ENCODE results near the gene LRRK1.

The LRRK1 gene

GRCh38 chr15:101108461-101108775, 189.3 kb downstream of the LRRK1 start:
- 79% methylated on average over 4 of the region's 10 CpGs for WGBS (ENCODE audit: insufficient coverage)
- H3K4me1 ChIP-seq (ENCODE audit: control extremely low read depth in 1 of 4, control insufficient read depth in 4 of 4, insufficient read depth in 4 of 4, low read length in 3 of 4) = peaks cover 0 to 14% (median 5%) of the 10 kb centered on the region in 4 experiments
- H3K27ac ChIP-seq (ENCODE audit: insufficient read depth in 1 of 2, low read depth in 1 of 2, low read length in 2 of 2, poor library complexity in 1 of 2, severe bottlenecking in 2 of 2) = no peak overlapping the region
- no peaks in the 10 kb centered on the region for H3K27me3 ChIP-seq (replicated peaks in 2 of 5; ENCODE audit: control insufficient read depth in 4 of 5, insufficient read depth in 5 of 5, low read length in 4 of 5)
- H3K4me3 ChIP-seq (ENCODE audit: control insufficient read depth in 1 of 7, extremely low read depth in 1 of 7, insufficient read depth in 4 of 7, low read depth in 2 of 7, low read length in 6 of 7) = no peak overlapping the region
- POLR2A ChIA-PET = no interaction called here
- H3K9me3 ChIP-seq (ENCODE audit: control extremely low read depth in 1 of 5, control insufficient read depth in 4 of 5, insufficient read depth in 2 of 5, low read depth in 1 of 5, low read length in 4 of 5) = peaks cover 0 to 2% (median 0%) of the 10 kb centered on the region in 5 experiments
- no peaks in the 10 kb centered on the region for H3K36me3 ChIP-seq (ENCODE audit: control insufficient read depth in 4 of 4, insufficient read depth in 4 of 4, low read length in 3 of 4)
- DNase-seq = no peak
- CTCF ChIA-PET = interaction anchor here (1.0 kb wide), 1 partner anchor 19 kb away, joined by 3 read pairs; no protein-coding TSS in a partner anchor

GRCh38 chr15:101108791-101109190, 189.6 kb downstream of the LRRK1 start:
- Histone ChIP-seq H3K27me3 (replicated peaks in 2 of 5; ENCODE audit: control insufficient read depth in 4 of 5, insufficient read depth in 5 of 5, low read length in 4 of 5) (no peaks in the 10 kb centered on the region), H3K27ac (ENCODE audit: insufficient read depth in 1 of 2, low read depth in 1 of 2, low read length in 2 of 2, poor library complexity in 1 of 2, severe bottlenecking in 2 of 2) (no peak overlapping the region)

GRCh38 chr15:101110681-101111569, 191.8 kb downstream of the LRRK1 start:
- CTCF ChIA-PET = interaction anchor here (0.8 to 2.3 kb wide), 10 partner anchors 10 to 151 kb away, joined by 3 to 14 read pairs (median 4); no protein-coding TSS in a partner anchor
- 96% methylated on average over 21 of the region's 23 CpGs for WGBS (ENCODE audit: insufficient coverage)
- POLR2A ChIA-PET = no interaction called here

More at GRCh38 chr15:101108791-101109190, 189.6 kb downstream of the LRRK1 start:
- ChIA-PET POLR2A (no interaction called here), CTCF (interaction anchor here (1.0 kb wide), 1 partner anchor 19 kb away, joined by 3 read pairs; no protein-coding TSS in a partner anchor)
- H3K9me3 ChIP-seq (ENCODE audit: control extremely low read depth in 1 of 5, control insufficient read depth in 4 of 5, insufficient read depth in 2 of 5, low read depth in 1 of 5, low read length in 4 of 5) = peaks cover 0 to 2% (median 0%) of the 10 kb centered on the region in 5 experiments
- DNase-seq = no peak
- no peak overlapping the region for H3K4me3 ChIP-seq (ENCODE audit: control insufficient read depth in 1 of 7, extremely low read depth in 1 of 7, insufficient read depth in 4 of 7, low read depth in 2 of 7, low read length in 6 of 7)
- H3K36me3 ChIP-seq (ENCODE audit: control insufficient read depth in 4 of 4, insufficient read depth in 4 of 4, low read length in 3 of 4) = no peaks in the 10 kb centered on the region
- 100% methylated on average over 7 of the region's 7 CpGs for WGBS (ENCODE audit: insufficient coverage)
- peaks cover 0 to 18% (median 7%) of the 10 kb centered on the region in 4 experiments for H3K4me1 ChIP-seq (ENCODE audit: control extremely low read depth in 1 of 4, control insufficient read depth in 4 of 4, insufficient read depth in 4 of 4, low read length in 3 of 4)

GRCh38 chr15:101111570-101112262, 192.6 kb downstream of the LRRK1 start:
- DNase-seq = no peak
- H3K27ac ChIP-seq (ENCODE audit: insufficient read depth in 1 of 2, low read depth in 1 of 2, low read length in 2 of 2, poor library complexity in 1 of 2, severe bottlenecking in 2 of 2) = no peak overlapping the region
- H3K36me3 ChIP-seq (ENCODE audit: control insufficient read depth in 4 of 4, insufficient read depth in 4 of 4, low read length in 3 of 4) = no peaks in the 10 kb centered on the region
- ChIA-PET POLR2A (no interaction called here), CTCF (interaction anchor here (0.5 to 2.3 kb wide), 10 partner anchors 11 to 150 kb away, joined by 3 to 14 read pairs (median 4); no protein-coding TSS in a partner anchor)
- no peak overlapping the region for H3K4me3 ChIP-seq (ENCODE audit: control insufficient read depth in 1 of 7, extremely low read depth in 1 of 7, insufficient read depth in 4 of 7, low read depth in 2 of 7, low read length in 6 of 7)
- H3K27me3 ChIP-seq (replicated peaks in 2 of 5; ENCODE audit: control insufficient read depth in 4 of 5, insufficient read depth in 5 of 5, low read length in 4 of 5) = no peaks in the 10 kb centered on the region
- H3K4me1 ChIP-seq (ENCODE audit: control extremely low read depth in 1 of 4, control insufficient read depth in 4 of 4, insufficient read depth in 4 of 4, low read length in 3 of 4) = peaks cover 0 to 41% (median 28%) of the 10 kb centered on the region in 4 experiments
- peaks cover 0 to 2% (median 0%) of the 10 kb centered on the region in 5 experiments for H3K9me3 ChIP-seq (ENCODE audit: control extremely low read depth in 1 of 5, control insufficient read depth in 4 of 5, insufficient read depth in 2 of 5, low read depth in 1 of 5, low read length in 4 of 5)
- WGBS (ENCODE audit: insufficient coverage) = 99% methylated on average over 16 of the region's 16 CpGs

More at GRCh38 chr15:101110681-101111569, 191.8 kb downstream of the LRRK1 start:
- H3K27me3 ChIP-seq (replicated peaks in 2 of 5; ENCODE audit: control insufficient read depth in 4 of 5, insufficient read depth in 5 of 5, low read length in 4 of 5) = no peaks in the 10 kb centered on the region
- H3K27ac ChIP-seq (ENCODE audit: insufficient read depth in 1 of 2, low read depth in 1 of 2, low read length in 2 of 2, poor library complexity in 1 of 2, severe bottlenecking in 2 of 2) = no peak overlapping the region
- DNase-seq = no peak
- H3K4me3 ChIP-seq (ENCODE audit: control insufficient read depth in 1 of 7, extremely low read depth in 1 of 7, insufficient read depth in 4 of 7, low read depth in 2 of 7, low read length in 6 of 7) = no peak overlapping the region
- peaks cover 0 to 2% (median 0%) of the 10 kb centered on the region in 5 experiments for H3K9me3 ChIP-seq (ENCODE audit: control extremely low read depth in 1 of 5, control insufficient read depth in 4 of 5, insufficient read depth in 2 of 5, low read depth in 1 of 5, low read length in 4 of 5)
- H3K36me3 ChIP-seq (ENCODE audit: control insufficient read depth in 4 of 4, insufficient read depth in 4 of 4, low read length in 3 of 4) = no peaks in the 10 kb centered on the region
- peaks cover 0 to 33% (median 20%) of the 10 kb centered on the region in 4 experiments for H3K4me1 ChIP-seq (ENCODE audit: control extremely low read depth in 1 of 4, control insufficient read depth in 4 of 4, insufficient read depth in 4 of 4, low read length in 3 of 4)

GRCh38 chr15:101112336-101113113, 193.4 kb downstream of the LRRK1 start:
- Histone ChIP-seq H3K27ac (ENCODE audit: insufficient read depth in 1 of 2, low read depth in 1 of 2, low read length in 2 of 2, poor library complexity in 1 of 2, severe bottlenecking in 2 of 2) (no peak overlapping the region), H3K4me3 (ENCODE audit: control insufficient read depth in 1 of 7, extremely low read depth in 1 of 7, insufficient read depth in 4 of 7, low read depth in 2 of 7, low read length in 6 of 7) (no peak overlapping the region), H3K4me1 (ENCODE audit: control extremely low read depth in 1 of 4, control insufficient read depth in 4 of 4, insufficient read depth in 4 of 4, low read length in 3 of 4) (peaks cover 0 to 45% (median 34%) of the 10 kb centered on the region in 4 experiments), H3K36me3 (ENCODE audit: control insufficient read depth in 4 of 4, insufficient read depth in 4 of 4, low read length in 3 of 4) (no peaks in the 10 kb centered on the region), H3K9me3 (ENCODE audit: control extremely low read depth in 1 of 5, control insufficient read depth in 4 of 5, insufficient read depth in 2 of 5, low read depth in 1 of 5, low read length in 4 of 5) (peaks cover 0 to 2% (median 0%) of the 10 kb centered on the region in 5 experiments), H3K27me3 (replicated peaks in 2 of 5; ENCODE audit: control insufficient read depth in 4 of 5, insufficient read depth in 5 of 5, low read length in 4 of 5) (no peaks in the 10 kb centered on the region)
- no peak for DNase-seq
- CTCF ChIA-PET = interaction anchor here (0.5 to 2.3 kb wide), 9 partner anchors 9 to 146 kb away, joined by 3 to 14 read pairs (median 4); no protein-coding TSS in a partner anchor
- POLR2A ChIA-PET = no interaction called here
- 84% methylated on average over 16 of the region's 16 CpGs for WGBS (ENCODE audit: insufficient coverage)

GRCh38 chr15:101113114-101114005, 194.2 kb downstream of the LRRK1 start:
- Histone ChIP-seq H3K36me3 (ENCODE audit: control insufficient read depth in 4 of 4, insufficient read depth in 4 of 4, low read length in 3 of 4) (no peaks in the 10 kb centered on the region), H3K4me3 (ENCODE audit: control insufficient read depth in 1 of 7, extremely low read depth in 1 of 7, insufficient read depth in 4 of 7, low read depth in 2 of 7, low read length in 6 of 7) (no peak overlapping the region), H3K9me3 (ENCODE audit: control extremely low read depth in 1 of 5, control insufficient read depth in 4 of 5, insufficient read depth in 2 of 5, low read depth in 1 of 5, low read length in 4 of 5) (peaks cover 0 to 1% (median 0%) of the 10 kb centered on the region in 5 experiments), H3K4me1 (ENCODE audit: control extremely low read depth in 1 of 4, control insufficient read depth in 4 of 4, insufficient read depth in 4 of 4, low read length in 3 of 4) (peaks cover 0 to 46% (median 34%) of the 10 kb centered on the region in 4 experiments), H3K27me3 (replicated peaks in 2 of 5; ENCODE audit: control insufficient read depth in 4 of 5, insufficient read depth in 5 of 5, low read length in 4 of 5) (no peaks in the 10 kb centered on the region), H3K27ac (ENCODE audit: insufficient read depth in 1 of 2, low read depth in 1 of 2, low read length in 2 of 2, poor library complexity in 1 of 2, severe bottlenecking in 2 of 2) (no peak overlapping the region)
- ChIA-PET CTCF (interaction anchor here (1.1 to 2.3 kb wide), 6 partner anchors 8 to 145 kb away, joined by 3 to 7 read pairs (median 4); no protein-coding TSS in a partner anchor), POLR2A (no interaction called here)
- DNase-seq = no peak
- WGBS (ENCODE audit: insufficient coverage) = 95% methylated on average over 16 of the region's 19 CpGs
